ENCODE data around the gene NXT1.

NXT1 gene

GRCh38 chr20:23317081-23317480, 33.5 kb upstream of the NXT1 start:
- no peaks in the 10 kb centered on the region for H3K27me3 ChIP-seq (ENCODE audit: insufficient read depth, insufficient read length)
- H3K9ac ChIP-seq (ENCODE audit: insufficient read length, low read depth), result no peak overlapping the region
- no peaks in the 10 kb centered on the region for H3K36me3 ChIP-seq (ENCODE audit: insufficient read depth, insufficient read length, low read length)
- no peaks in the 10 kb centered on the region for H3K4me1 ChIP-seq (ENCODE audit: insufficient read depth, insufficient read length)
- DNase-seq (ENCODE audit: low read depth, low spot score), result no peak
- no peak for TF ChIP-seq ZNF274 (IDR thresholded peaks at IDR 0.05; ENCODE audit: low read depth, low read length)
- no peak overlapping the region for H3K4me3 ChIP-seq (ENCODE audit: insufficient read length, low read depth)
- H3K9me3 ChIP-seq (ENCODE audit: insufficient read depth, low read length), result no peaks in the 10 kb centered on the region; the same call in 1 of the 2 replicates

- Histone ChIP-seq H3K36me3 (ENCODE audit: insufficient read depth, insufficient read length, low read length) (no peaks in the 10 kb centered on the region), H3K9me3 (ENCODE audit: insufficient read depth, low read length) (no peaks in the 10 kb centered on the region; the same call in 1 of the 2 replicates), H3K27me3 (ENCODE audit: insufficient read depth, insufficient read length) (no peaks in the 10 kb centered on the region), H3K9ac (ENCODE audit: insufficient read length, low read depth) (no peak overlapping the region), H3K4me1 (ENCODE audit: insufficient read depth, insufficient read length) (no peaks in the 10 kb centered on the region), H3K4me3 (ENCODE audit: insufficient read length, low read depth) (no peak overlapping the region)
- no peak for TF ChIP-seq SUZ12 (IDR thresholded peaks at IDR 0.05; ENCODE audit: extremely low read depth, insufficient read depth, insufficient read length)
- TF ChIP-seq YY1 (IDR thresholded peaks at IDR 0.05; ENCODE audit: insufficient read depth, insufficient read length), result no peak
- no peak for TF ChIP-seq ZNF274 (IDR thresholded peaks at IDR 0.05; ENCODE audit: low read depth, low read length)
- DNase-seq (ENCODE audit: low read depth, low spot score), result no peak
Measured at GRCh38 chr20:23318347-23318746, 32.2 kb upstream of the NXT1 start.

- TF ChIP-seq ZNF274 (IDR thresholded peaks at IDR 0.05; ENCODE audit: low read depth, low read length) (no peak), SUZ12 (IDR thresholded peaks at IDR 0.05; ENCODE audit: extremely low read depth, insufficient read depth, insufficient read length) (no peak), YY1 (IDR thresholded peaks at IDR 0.05; ENCODE audit: insufficient read depth, insufficient read length) (no peak)
- H3K4me3 ChIP-seq (ENCODE audit: insufficient read length, low read depth), result no peak overlapping the region
- no peak overlapping the region for H3K9ac ChIP-seq (ENCODE audit: insufficient read length, low read depth)
- DNase-seq (ENCODE audit: low read depth, low spot score), result no peak
- H3K9me3 ChIP-seq (ENCODE audit: insufficient read depth, low read length), result no peaks in the 10 kb centered on the region; the same call in 1 of the 2 replicates
- no peaks in the 10 kb centered on the region for H3K4me1 ChIP-seq (ENCODE audit: insufficient read depth, insufficient read length)
- peaks cover 5% of the 10 kb centered on the region for H3K27me3 ChIP-seq (ENCODE audit: insufficient read depth, insufficient read length)
- H3K36me3 ChIP-seq (ENCODE audit: insufficient read depth, insufficient read length, low read length), result no peaks in the 10 kb centered on the region
Measured at GRCh38 chr20:23320317-23320716, 30.3 kb upstream of the NXT1 start.

- Histone ChIP-seq H3K9ac (ENCODE audit: insufficient read length, low read depth) (no peak overlapping the region), H3K4me3 (ENCODE audit: insufficient read length, low read depth) (no peak overlapping the region), H3K36me3 (ENCODE audit: insufficient read depth, insufficient read length, low read length) (no peaks in the 10 kb centered on the region), H3K4me1 (ENCODE audit: insufficient read depth, insufficient read length) (no peaks in the 10 kb centered on the region), H3K27me3 (ENCODE audit: insufficient read depth, insufficient read length) (peaks cover 10% of the 10 kb centered on the region), H3K9me3 (ENCODE audit: insufficient read depth, low read length) (peaks cover 6% of the 10 kb centered on the region; the same call in 1 of the 2 replicates)
- DNase-seq (ENCODE audit: low read depth, low spot score), result no peak
- TF ChIP-seq SUZ12 (IDR thresholded peaks at IDR 0.05; ENCODE audit: extremely low read depth, insufficient read depth, insufficient read length), result no peak
Measured at GRCh38 chr20:23325107-23325506, 25.5 kb upstream of the NXT1 start.

- Histone ChIP-seq H3K9me3 (ENCODE audit: insufficient read depth, low read length) (peaks cover 7% of the 10 kb centered on the region; the same call in 1 of the 2 replicates), H3K9ac (ENCODE audit: insufficient read length, low read depth) (no peak overlapping the region), H3K4me1 (ENCODE audit: insufficient read depth, insufficient read length) (no peaks in the 10 kb centered on the region), H3K27me3 (ENCODE audit: insufficient read depth, insufficient read length) (peaks cover 10% of the 10 kb centered on the region), H3K4me3 (ENCODE audit: insufficient read length, low read depth) (no peak overlapping the region), H3K36me3 (ENCODE audit: insufficient read depth, insufficient read length, low read length) (no peaks in the 10 kb centered on the region)
- DNase-seq (ENCODE audit: low read depth, low spot score), result no peak
- TF ChIP-seq SUZ12 (IDR thresholded peaks at IDR 0.05; ENCODE audit: extremely low read depth, insufficient read depth, insufficient read length) (no peak), ZNF274 (IDR thresholded peaks at IDR 0.05; ENCODE audit: low read depth, low read length) (no peak), YY1 (IDR thresholded peaks at IDR 0.05; ENCODE audit: insufficient read depth, insufficient read length) (no peak)
Measured at GRCh38 chr20:23326774-23327173, 23.8 kb upstream of the NXT1 start.

GRCh38 chr20:23327617-23328333, 22.8 kb upstream of the NXT1 start:
- Histone ChIP-seq H3K9me3 (ENCODE audit: insufficient read depth, low read length) (peaks cover 7% of the 10 kb centered on the region; the same call in 1 of the 2 replicates), H3K4me1 (ENCODE audit: insufficient read depth, insufficient read length) (no peaks in the 10 kb centered on the region), H3K9ac (ENCODE audit: insufficient read length, low read depth) (no peak overlapping the region), H3K4me3 (ENCODE audit: insufficient read length, low read depth) (no peak overlapping the region), H3K36me3 (ENCODE audit: insufficient read depth, insufficient read length, low read length) (no peaks in the 10 kb centered on the region), H3K27me3 (ENCODE audit: insufficient read depth, insufficient read length) (peaks cover 10% of the 10 kb centered on the region)
- DNase-seq (ENCODE audit: low read depth, low spot score), result no peak
- TF ChIP-seq SUZ12 (IDR thresholded peaks at IDR 0.05; ENCODE audit: extremely low read depth, insufficient read depth, insufficient read length), result no peak
- no peak for TF ChIP-seq YY1 (IDR thresholded peaks at IDR 0.05; ENCODE audit: insufficient read depth, insufficient read length)
- no peak for TF ChIP-seq ZNF274 (IDR thresholded peaks at IDR 0.05; ENCODE audit: low read depth, low read length)

GRCh38 chr20:23331450-23332350, 18.9 kb upstream of the NXT1 start:
- no peak for TF ChIP-seq ZNF274 (IDR thresholded peaks at IDR 0.05; ENCODE audit: low read depth, low read length)
- no peak for TF ChIP-seq YY1 (IDR thresholded peaks at IDR 0.05; ENCODE audit: insufficient read depth, insufficient read length)
- TF ChIP-seq SUZ12 (IDR thresholded peaks at IDR 0.05; ENCODE audit: extremely low read depth, insufficient read depth, insufficient read length), result no peak
- Histone ChIP-seq H3K9ac (ENCODE audit: insufficient read length, low read depth) (no peak overlapping the region), H3K4me1 (ENCODE audit: insufficient read depth, insufficient read length) (no peaks in the 10 kb centered on the region), H3K27me3 (ENCODE audit: insufficient read depth, insufficient read length) (peaks cover 1% of the 10 kb centered on the region), H3K36me3 (ENCODE audit: insufficient read depth, insufficient read length, low read length) (no peaks in the 10 kb centered on the region), H3K9me3 (ENCODE audit: insufficient read depth, low read length) (peaks cover 7% of the 10 kb centered on the region; the same call in 1 of the 2 replicates), H3K4me3 (ENCODE audit: insufficient read length, low read depth) (no peak overlapping the region)
- DNase-seq (ENCODE audit: low read depth, low spot score), result no peak
